PC-3 (cell line): ENCODE measurements around the gene VEGFB. TPM values are rescaled to one million over a fixed set of nuclear protein-coding genes. Genes with fewer than 3 reads are reported as not detected.

ENCODE experiments used
- ATAC-seq: fragments of 200-7000 bp; cut with Tn5 transposase; 2 replicates; pipeline ENCODE4 v1.9.1; 2020; ENCODE audit warnings: mild to moderate bottlenecking, moderate library complexity
- BruUV-seq: library from RNA; stranded (reverse); fragments of 400-500 nt; replicated peaks from 2 replicates; lab custom pipeline; 2021; lab: Mats Ljungman, UMichigan
- CTCF ChIA-PET: fragments of 300-600 bp; sonication (Branson Sonifier 250); formaldehyde crosslinking; loops from one replicate; lab custom pipeline; 2022; ENCODE audit warnings: antibody characterized with exemption; lab: Charles Lee
- POLR2A ChIA-PET: fragments of 300-600 bp; sonication (Branson Sonifier 250); formaldehyde crosslinking; loops from one replicate; lab custom pipeline; 2022; ENCODE audit warnings: antibody characterized with exemption; ENCODE audit not compliant: unreplicated experiment; lab: Charles Lee
- DNase-seq: peaks from one replicate; pipeline ENCODE4 v3.0.0-alpha.2; 2015
- H2AFZ ChIP-seq: fragments of 300-600 bp; sonication (generic); 2 replicates; pipeline ENCODE4 v1.6.0; 2016; ENCODE audit warnings: antibody characterized with exemption, low read length
- H3F3A ChIP-seq: fragments of 300-600 bp; sonication (generic); one replicate; pipeline ENCODE4 v1.6.0; 2017; ENCODE audit warnings: antibody characterized with exemption, low read length, control low read depth, mild to moderate bottlenecking; ENCODE audit not compliant: unreplicated experiment
- H3K27ac ChIP-seq: fragments of 300-600 bp; sonication (generic); 2 replicates; pipeline ENCODE4 v1.5.1; 2016; ENCODE audit warnings: mild to moderate bottlenecking, low read length
- H3K27me3 ChIP-seq: fragments of 300-600 bp; sonication (generic); 2 replicates; pipeline ENCODE4 v1.6.1; 2016; ENCODE audit warnings: low read length, mixed read lengths
- H3K36me3 ChIP-seq: fragments of 300-600 bp; sonication (generic); 2 replicates; pipeline ENCODE4 v1.6.1; 2016; ENCODE audit warnings: low read depth, mixed run types, low read length, mixed read lengths
- H3K4me1 ChIP-seq: fragments of 300-600 bp; sonication (generic); 2 replicates; pipeline ENCODE4 v1.5.1; 2016; ENCODE audit warnings: low read length; ENCODE audit not compliant: insufficient read depth
- H3K4me2 ChIP-seq: fragments of 300-600 bp; sonication (generic); 2 replicates; pipeline ENCODE4 v1.6.0; 2016; ENCODE audit warnings: low read length
- H3K4me3 ChIP-seq: fragments of 300-600 bp; sonication (generic); 2 replicates; pipeline ENCODE4 v1.5.1; 2016; ENCODE audit warnings: mild to moderate bottlenecking, low read length, mixed read lengths
- H3K79me2 ChIP-seq: fragments of 300-600 bp; sonication (generic); 2 replicates; pipeline ENCODE4 v1.6.1; 2017; ENCODE audit warnings: low read length, mixed read lengths
- H3K9ac ChIP-seq: fragments of 300-600 bp; sonication (generic); 2 replicates; pipeline ENCODE4 v1.6.0; 2016; ENCODE audit warnings: mild to moderate bottlenecking, low read length
- H3K9me2 ChIP-seq: fragments of 300-600 bp; sonication (generic); replicated peaks from 2 replicates; pipeline ENCODE4 v1.6.1; 2016; ENCODE audit warnings: mixed run types, low read length, mixed read lengths
- H3K9me3 ChIP-seq: fragments of 300-600 bp; sonication (generic); 2 replicates; pipeline ENCODE4 v1.6.1; 2016; ENCODE audit warnings: low read length, mixed read lengths
- H4K20me1 ChIP-seq: fragments of 300-600 bp; sonication (generic); 2 replicates; pipeline ENCODE4 v1.6.1; 2016; ENCODE audit warnings: low read length, mixed read lengths
- CTCF ChIP-seq: fragments of 300-600 bp; sonication (generic); conservative IDR thresholded peaks from 2 replicates; pipeline ENCODE4 v1.5.1; 2017; ENCODE audit warnings: antibody characterized with exemption, low read depth, mild to moderate bottlenecking, low read length
- EZH2 ChIP-seq: fragments of 300-600 bp; sonication (generic); IDR thresholded peaks from one replicate; pipeline ENCODE4 v1.6.1; 2017; ENCODE audit warnings: antibody characterized with exemption, mild to moderate bottlenecking, low read length; ENCODE audit not compliant: unreplicated experiment
- EZH2phosphoT487 ChIP-seq: fragments of 300-600 bp; sonication (generic); IDR thresholded peaks from 2 replicates; pipeline ENCODE4 v1.6.1; 2018; ENCODE audit warnings: mild to moderate bottlenecking, antibody characterized with exemption, low read length, borderline replicate concordance
- intact Hi-C: fragments of 100-400 bp; cut with micrococcal nuclease; formaldehyde crosslinking; loops from 2 replicates; pipeline ENCODE4 v1.9.0; 2023
- total RNA-seq: library from RNA; depleted of rRNA; stranded (reverse); fragments of >200 nt; gene quantifications from 2 replicates; pipeline ENCODE4 v1.2.3, GENCODE V29; 2014

The VEGFB gene
- total RNA-seq, 1 experiment from 2014 or later: 39.4 TPM

- H3K79me2 ChIP-seq: peaks cover 11% of the 10 kb centered on the region; the same call in 1 of the 2 replicates
- TF ChIP-seq EZH2 (no peak), CTCF (no peak), EZH2phosphoT487 (no peak)
These were observed 33.0 kb downstream of the VEGFB start for GRCh38 chr11:64267207-64267945.

GRCh38 chr11:64268025-64268892 is 33.9 kb downstream of the VEGFB start:
- Histone ChIP-seq H3K9me2 (no peaks in the 10 kb centered on the region), H3K79me2 (peaks cover 14% of the 10 kb centered on the region; the same call in 1 of the 2 replicates), H3K36me3 (peaks cover 13% of the 10 kb centered on the region; the same call in 1 of the 2 replicates), H3K9ac (no peak overlapping the region), H3K4me2 (peak overlapping the region; percentile 82), H3F3A (no peaks in the 10 kb centered on the region), H3K27me3 (no peaks in the 10 kb centered on the region), H4K20me1 (no peaks in the 10 kb centered on the region), H3K27ac (peak overlapping the region; percentile 59), H3K9me3 (no peaks in the 10 kb centered on the region), H3K4me1 (peaks cover 35% of the 10 kb centered on the region), H2AFZ (no peak overlapping the region), H3K4me3 (peak overlapping the region; percentile 69; the same call in 1 of the 2 replicates)
- intact Hi-C loops: no loop called here
- POLR2A ChIA-PET: no interaction called here
- CTCF ChIA-PET: no interaction called here
- TF ChIP-seq CTCF: no peak
- no peak for TF ChIP-seq EZH2
- no peak for TF ChIP-seq EZH2phosphoT487
- DNase-seq: peak; percentile 58
- peak; percentile 1 for ATAC-seq
- BruUV-seq: no TSS peak

More at GRCh38 chr11:64267207-64267945, 33.0 kb downstream of the VEGFB start:
- Histone ChIP-seq H4K20me1 (no peaks in the 10 kb centered on the region), H3F3A (no peaks in the 10 kb centered on the region), H3K4me2 (no peak overlapping the region), H3K4me3 (no peak overlapping the region), H3K9me2 (no peaks in the 10 kb centered on the region), H3K27ac (no peak overlapping the region), H3K36me3 (peaks cover 21% of the 10 kb centered on the region; the same call in 1 of the 2 replicates), H3K9ac (no peak overlapping the region), H3K9me3 (no peaks in the 10 kb centered on the region), H3K4me1 (peaks cover 35% of the 10 kb centered on the region), H2AFZ (no peak overlapping the region), H3K27me3 (no peaks in the 10 kb centered on the region)
- CTCF ChIA-PET: no interaction called here
- intact Hi-C loops: no loop called here
- DNase-seq: no peak
- BruUV-seq: no TSS peak
- ATAC-seq: no peak
- POLR2A ChIA-PET: no interaction called here
